ENCODE measurements around the gene SUDS3.

DNA sequence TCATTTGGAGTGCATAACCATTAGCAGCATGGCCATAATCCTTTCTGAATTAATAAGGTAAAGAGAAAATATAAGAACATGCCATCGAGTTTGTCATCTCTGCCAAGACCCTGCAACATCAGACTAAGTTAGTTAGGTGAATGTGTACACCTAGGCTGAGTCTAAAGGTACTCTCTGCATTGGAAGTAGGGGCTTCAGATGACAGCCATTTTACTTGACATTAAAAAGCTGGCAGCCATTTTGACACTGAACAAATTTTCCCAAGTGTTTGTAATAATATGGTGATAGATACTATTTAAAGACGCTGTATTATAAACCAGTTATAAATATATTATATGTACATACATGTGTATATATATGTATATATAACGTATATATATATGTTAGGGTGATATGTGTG is 79.0 kb downstream of the SUDS3 start:
- TF ChIP-seq, protein P1, sequence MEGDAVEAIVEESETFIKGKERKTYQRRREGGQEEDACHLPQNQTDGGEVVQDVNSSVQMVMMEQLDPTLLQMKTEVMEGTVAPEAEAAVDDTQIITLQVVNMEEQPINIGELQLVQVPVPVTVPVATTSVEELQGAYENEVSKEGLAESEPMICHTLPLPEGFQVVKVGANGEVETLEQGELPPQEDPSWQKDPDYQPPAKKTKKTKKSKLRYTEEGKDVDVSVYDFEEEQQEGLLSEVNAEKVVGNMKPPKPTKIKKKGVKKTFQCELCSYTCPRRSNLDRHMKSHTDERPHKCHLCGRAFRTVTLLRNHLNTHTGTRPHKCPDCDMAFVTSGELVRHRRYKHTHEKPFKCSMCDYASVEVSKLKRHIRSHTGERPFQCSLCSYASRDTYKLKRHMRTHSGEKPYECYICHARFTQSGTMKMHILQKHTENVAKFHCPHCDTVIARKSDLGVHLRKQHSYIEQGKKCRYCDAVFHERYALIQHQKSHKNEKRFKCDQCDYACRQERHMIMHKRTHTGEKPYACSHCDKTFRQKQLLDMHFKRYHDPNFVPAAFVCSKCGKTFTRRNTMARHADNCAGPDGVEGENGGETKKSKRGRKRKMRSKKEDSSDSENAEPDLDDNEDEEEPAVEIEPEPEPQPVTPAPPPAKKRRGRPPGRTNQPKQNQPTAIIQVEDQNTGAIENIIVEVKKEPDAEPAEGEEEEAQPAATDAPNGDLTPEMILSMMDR (IDR thresholded peaks at IDR 0.05; ENCODE audit: poor library complexity, severe bottlenecking) = no peak
- TF ChIP-seq, protein P2, sequence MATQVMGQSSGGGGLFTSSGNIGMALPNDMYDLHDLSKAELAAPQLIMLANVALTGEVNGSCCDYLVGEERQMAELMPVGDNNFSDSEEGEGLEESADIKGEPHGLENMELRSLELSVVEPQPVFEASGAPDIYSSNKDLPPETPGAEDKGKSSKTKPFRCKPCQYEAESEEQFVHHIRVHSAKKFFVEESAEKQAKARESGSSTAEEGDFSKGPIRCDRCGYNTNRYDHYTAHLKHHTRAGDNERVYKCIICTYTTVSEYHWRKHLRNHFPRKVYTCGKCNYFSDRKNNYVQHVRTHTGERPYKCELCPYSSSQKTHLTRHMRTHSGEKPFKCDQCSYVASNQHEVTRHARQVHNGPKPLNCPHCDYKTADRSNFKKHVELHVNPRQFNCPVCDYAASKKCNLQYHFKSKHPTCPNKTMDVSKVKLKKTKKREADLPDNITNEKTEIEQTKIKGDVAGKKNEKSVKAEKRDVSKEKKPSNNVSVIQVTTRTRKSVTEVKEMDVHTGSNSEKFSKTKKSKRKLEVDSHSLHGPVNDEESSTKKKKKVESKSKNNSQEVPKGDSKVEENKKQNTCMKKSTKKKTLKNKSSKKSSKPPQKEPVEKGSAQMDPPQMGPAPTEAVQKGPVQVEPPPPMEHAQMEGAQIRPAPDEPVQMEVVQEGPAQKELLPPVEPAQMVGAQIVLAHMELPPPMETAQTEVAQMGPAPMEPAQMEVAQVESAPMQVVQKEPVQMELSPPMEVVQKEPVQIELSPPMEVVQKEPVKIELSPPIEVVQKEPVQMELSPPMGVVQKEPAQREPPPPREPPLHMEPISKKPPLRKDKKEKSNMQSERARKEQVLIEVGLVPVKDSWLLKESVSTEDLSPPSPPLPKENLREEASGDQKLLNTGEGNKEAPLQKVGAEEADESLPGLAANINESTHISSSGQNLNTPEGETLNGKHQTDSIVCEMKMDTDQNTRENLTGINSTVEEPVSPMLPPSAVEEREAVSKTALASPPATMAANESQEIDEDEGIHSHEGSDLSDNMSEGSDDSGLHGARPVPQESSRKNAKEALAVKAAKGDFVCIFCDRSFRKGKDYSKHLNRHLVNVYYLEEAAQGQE (IDR thresholded peaks at IDR 0.05; ENCODE audit: borderline replicate concordance) = no peak
- TF ChIP-seq TAF1 (IDR thresholded peaks at IDR 0.05; ENCODE audit: low read depth) (no peak), EZH2 (IDR thresholded peaks at IDR 0.05; ENCODE audit: borderline replicate concordance, insufficient read depth, low read length, poor library complexity, severe bottlenecking) (no peak), POLR2AphosphoS5 (IDR thresholded peaks at IDR 0.05) (no peak), EP300 (conservative IDR thresholded peaks at IDR 0.05; ENCODE audit: poor library complexity, severe bottlenecking) (no peak), MXI1 (conservative IDR thresholded peaks at IDR 0.05; ENCODE audit: poor library complexity, severe bottlenecking) (no peak), SMC3 (conservative IDR thresholded peaks at IDR 0.05; ENCODE audit: poor library complexity) (no peak), RAD21 (conservative IDR thresholded peaks at IDR 0.05) (no peak)

All from neural cell (in vitro differentiated cells).